ENCODE measurements around the gene KCNJ10.

KCNJ10 gene

GRCh38 chr1:160096274-160097116 is 26.5 kb upstream of the KCNJ10 start:
- no peaks in the 10 kb centered on the region for H3K27me3 Mint-ChIP-seq
- ATAC-seq (replicated peaks): no peak
- peaks cover 36 to 43% of the 10 kb centered on the region in 2 donors for H3K4me1 Mint-ChIP-seq (ENCODE audit: low read depth in 2 of 2)
- no peaks in the 10 kb centered on the region for H3K9me3 Mint-ChIP-seq
- peaks cover 37% of the 10 kb centered on the region for H3K36me3 Mint-ChIP-seq (ENCODE audit: insufficient read depth)
- H3K4me3 Mint-ChIP-seq: peak overlapping the region; percentile 88
- DNase-seq: no peak
- peak overlapping the region in 1 of 2 donors; percentile 56 for H3K27ac Mint-ChIP-seq

- no peaks in the 10 kb centered on the region for H3K27me3 Mint-ChIP-seq
- no peaks in the 10 kb centered on the region for H3K9me3 Mint-ChIP-seq
- H3K36me3 Mint-ChIP-seq (ENCODE audit: insufficient read depth): peaks cover 36% of the 10 kb centered on the region
- H3K4me3 Mint-ChIP-seq: no peak overlapping the region
- DNase-seq: no peak
- peak overlapping the region in 1 of 2 donors; percentile 56 for H3K27ac Mint-ChIP-seq
- no peak for ATAC-seq (replicated peaks)
- H3K4me1 Mint-ChIP-seq (ENCODE audit: low read depth in 2 of 2): peaks cover 33 to 41% of the 10 kb centered on the region in 2 donors
Observed at GRCh38 chr1:160095382-160096105, 25.6 kb upstream of the KCNJ10 start.

GRCh38 chr1:160094806-160095205 is 24.8 kb upstream of the KCNJ10 start:
- H3K4me3 Mint-ChIP-seq: no peak overlapping the region
- DNase-seq: no peak
- no peaks in the 10 kb centered on the region for H3K27me3 Mint-ChIP-seq
- no peak for ATAC-seq (replicated peaks)
- H3K36me3 Mint-ChIP-seq (ENCODE audit: insufficient read depth): peaks cover 42% of the 10 kb centered on the region
- H3K4me1 Mint-ChIP-seq (ENCODE audit: low read depth in 2 of 2): peaks cover 36 to 41% of the 10 kb centered on the region in 2 donors
- H3K27ac Mint-ChIP-seq: no peak overlapping the region
- no peaks in the 10 kb centered on the region for H3K9me3 Mint-ChIP-seq

DNA sequence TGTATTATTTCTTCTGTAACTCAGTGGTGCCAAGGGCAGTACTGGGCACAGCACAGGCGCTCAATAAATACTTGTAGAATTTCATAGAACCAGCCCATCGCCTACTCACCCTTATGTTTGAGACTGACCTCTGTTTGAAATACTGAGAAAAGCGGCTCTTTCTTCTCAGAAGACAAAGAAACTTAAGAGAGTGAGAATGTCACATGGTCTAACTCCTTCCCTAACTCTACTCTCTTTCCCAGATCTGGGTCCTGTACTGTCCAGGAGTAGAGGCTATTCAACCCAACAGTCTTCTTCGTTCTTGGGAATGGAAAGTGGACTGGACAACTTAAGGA is 24.3 kb upstream of the KCNJ10 start:
- H3K27ac Mint-ChIP-seq: no peak overlapping the region
- DNase-seq: no peak
- ATAC-seq (replicated peaks): no peak
- peaks cover 41% of the 10 kb centered on the region for H3K36me3 Mint-ChIP-seq (ENCODE audit: insufficient read depth)
- H3K4me1 Mint-ChIP-seq (ENCODE audit: low read depth in 2 of 2): peaks cover 32 to 37% of the 10 kb centered on the region in 2 donors
- H3K27me3 Mint-ChIP-seq: no peaks in the 10 kb centered on the region
- H3K4me3 Mint-ChIP-seq: no peak overlapping the region
- no peaks in the 10 kb centered on the region for H3K9me3 Mint-ChIP-seq

- Mint-ChIP-seq H3K4me1 (ENCODE audit: low read depth in 2 of 2) (peaks cover 29 to 38% of the 10 kb centered on the region in 2 donors), H3K4me3 (no peak overlapping the region), H3K27ac (no peak overlapping the region), H3K9me3 (no peaks in the 10 kb centered on the region), H3K36me3 (ENCODE audit: insufficient read depth) (peaks cover 41% of the 10 kb centered on the region), H3K27me3 (no peaks in the 10 kb centered on the region)
- DNase-seq (no peak), ATAC-seq (replicated peaks) (no peak)
Observed at GRCh38 chr1:160093624-160094290, 23.8 kb upstream of the KCNJ10 start.

DNA sequence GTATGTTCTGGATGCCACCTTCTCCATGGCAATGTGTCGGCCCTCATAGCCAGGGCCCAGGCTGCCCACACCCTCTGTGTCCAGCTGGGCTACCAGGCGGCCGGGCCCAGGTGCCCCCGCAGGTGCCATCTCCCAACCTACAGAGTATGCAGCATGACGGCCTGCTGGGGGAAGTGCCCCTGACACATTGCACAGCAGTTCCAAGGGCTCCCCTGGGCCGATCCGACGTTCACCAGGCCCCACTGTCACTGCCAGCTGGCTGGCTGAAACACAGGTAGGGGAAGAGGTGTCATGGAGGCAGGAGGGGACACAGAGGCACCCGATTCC is 23.1 kb upstream of the KCNJ10 start:
- Mint-ChIP-seq H3K4me3 (no peak overlapping the region), H3K36me3 (ENCODE audit: insufficient read depth) (peaks cover 40% of the 10 kb centered on the region), H3K27me3 (no peaks in the 10 kb centered on the region), H3K4me1 (ENCODE audit: low read depth in 2 of 2) (peaks cover 29 to 43% of the 10 kb centered on the region in 2 donors), H3K9me3 (no peaks in the 10 kb centered on the region), H3K27ac (peak overlapping the region in 1 of 2 donors; percentile 41)
- ATAC-seq (replicated peaks) (no peak), DNase-seq (no peak)

GRCh38 chr1:160092366-160093068 is 22.6 kb upstream of the KCNJ10 start:
- H3K9me3 Mint-ChIP-seq: no peaks in the 10 kb centered on the region
- no peaks in the 10 kb centered on the region for H3K27me3 Mint-ChIP-seq
- peaks cover 24 to 39% of the 10 kb centered on the region in 2 donors for H3K4me1 Mint-ChIP-seq (ENCODE audit: low read depth in 2 of 2)
- ATAC-seq (replicated peaks): no peak
- no peak for DNase-seq
- H3K27ac Mint-ChIP-seq: peak overlapping the region in 1 of 2 donors; percentile 71
- peaks cover 35% of the 10 kb centered on the region for H3K36me3 Mint-ChIP-seq (ENCODE audit: insufficient read depth)
- H3K4me3 Mint-ChIP-seq: no peak overlapping the region

- no peak overlapping the region for H3K4me3 Mint-ChIP-seq
- peak overlapping the region in 1 of 2 donors; percentile 71 for H3K27ac Mint-ChIP-seq
- peaks cover 34% of the 10 kb centered on the region for H3K36me3 Mint-ChIP-seq (ENCODE audit: insufficient read depth)
- peaks cover 19 to 32% of the 10 kb centered on the region in 2 donors for H3K4me1 Mint-ChIP-seq (ENCODE audit: low read depth in 2 of 2)
- ATAC-seq (replicated peaks) (no peak), DNase-seq (no peak)
- no peaks in the 10 kb centered on the region for H3K9me3 Mint-ChIP-seq
- H3K27me3 Mint-ChIP-seq: no peaks in the 10 kb centered on the region
Observed at GRCh38 chr1:160091666-160092223, 21.8 kb upstream of the KCNJ10 start.

GRCh38 chr1:160090760-160091159 is 20.8 kb upstream of the KCNJ10 start:
- H3K27me3 Mint-ChIP-seq: no peaks in the 10 kb centered on the region
- no peak overlapping the region for H3K4me3 Mint-ChIP-seq
- no peaks in the 10 kb centered on the region for H3K9me3 Mint-ChIP-seq
- H3K27ac Mint-ChIP-seq: peak overlapping the region in 1 of 2 donors; percentile 35
- ATAC-seq (replicated peaks) (no peak), DNase-seq (no peak)
- peaks cover 34% of the 10 kb centered on the region for H3K36me3 Mint-ChIP-seq (ENCODE audit: insufficient read depth)
- peaks cover 16 to 26% of the 10 kb centered on the region in 2 donors for H3K4me1 Mint-ChIP-seq (ENCODE audit: low read depth in 2 of 2)

GRCh38 chr1:160089883-160090282 is 19.9 kb upstream of the KCNJ10 start:
- no peaks in the 10 kb centered on the region for H3K27me3 Mint-ChIP-seq
- ATAC-seq (replicated peaks) (no peak), DNase-seq (no peak)
- H3K4me1 Mint-ChIP-seq (ENCODE audit: low read depth in 2 of 2): peaks cover 18 to 28% of the 10 kb centered on the region in 2 donors
- no peak overlapping the region for H3K27ac Mint-ChIP-seq
- peaks cover 34% of the 10 kb centered on the region for H3K36me3 Mint-ChIP-seq (ENCODE audit: insufficient read depth)
- H3K4me3 Mint-ChIP-seq: no peak overlapping the region
- H3K9me3 Mint-ChIP-seq: no peaks in the 10 kb centered on the region

- H3K27ac Mint-ChIP-seq: no peak overlapping the region
- peaks cover under 1 to 13% of the 10 kb centered on the region in 2 donors for H3K27me3 Mint-ChIP-seq
- ATAC-seq (replicated peaks) (no peak), DNase-seq (no peak)
- no peak overlapping the region for H3K4me3 Mint-ChIP-seq
- no peaks in the 10 kb centered on the region for H3K9me3 Mint-ChIP-seq
- peaks cover 23 to 26% of the 10 kb centered on the region in 2 donors for H3K4me1 Mint-ChIP-seq (ENCODE audit: low read depth in 2 of 2)
- peaks cover 25% of the 10 kb centered on the region for H3K36me3 Mint-ChIP-seq (ENCODE audit: insufficient read depth)
Observed at GRCh38 chr1:160087118-160087662, 17.2 kb upstream of the KCNJ10 start.

DNA sequence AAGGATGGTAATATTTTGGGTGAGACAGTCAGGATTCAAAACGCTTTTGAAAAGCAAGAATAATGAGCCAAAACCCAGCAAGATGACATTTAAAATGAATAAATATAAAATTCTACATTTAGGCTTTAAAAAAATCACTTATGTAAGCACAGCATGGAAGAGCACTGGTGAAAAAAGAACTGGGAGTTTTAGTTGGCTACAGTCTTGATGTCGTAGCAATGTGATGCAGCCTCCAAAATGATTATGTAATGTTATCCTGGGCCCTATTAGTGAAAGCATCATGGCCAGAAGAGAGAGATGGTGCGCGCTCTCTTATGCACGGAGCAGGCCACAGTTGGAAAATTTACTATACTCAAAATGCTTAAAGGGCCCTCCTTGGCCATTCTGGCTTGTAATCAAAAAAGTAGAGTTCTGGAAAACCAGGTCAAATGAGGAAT is 16.5 kb upstream of the KCNJ10 start:
- ATAC-seq (replicated peaks): no peak
- peaks cover 7 to 20% of the 10 kb centered on the region in 2 donors for H3K27me3 Mint-ChIP-seq
- no peaks in the 10 kb centered on the region for H3K9me3 Mint-ChIP-seq
- no peak overlapping the region for H3K4me3 Mint-ChIP-seq
- DNase-seq: no peak
- H3K4me1 Mint-ChIP-seq (ENCODE audit: low read depth in 2 of 2): peaks cover 21 to 26% of the 10 kb centered on the region in 2 donors
- H3K36me3 Mint-ChIP-seq (ENCODE audit: insufficient read depth): peaks cover 25% of the 10 kb centered on the region
- peak overlapping the region in 1 of 2 donors; percentile 78 for H3K27ac Mint-ChIP-seq
